Heart left ventricle (tissue), 13 donors: ENCODE measurements around the gene EHD4.

Source experiments
- POLR2A ChIP-seq, 2 donors: fragments of 450-650 bp; IDR thresholded peaks; one replicate each; pipeline ENCODE4 v1.6.1; 2017; ENCODE audit warnings: antibody characterized with exemption in 2 of 2, mild to moderate bottlenecking in 2 of 2, moderate library complexity in 2 of 2
- TF ChIP-seq, protein P1 (sequence below), 12 donors: fragments of 200-600 bp; sonication (generic) in 4 of 12; IDR thresholded peaks; one replicate each; pipeline versions ENCODE4 v1.5.0 to v1.8.0; 2018 to 2022; ENCODE audit warnings: antibody characterized with exemption in 12 of 12, mild to moderate bottlenecking in 5 of 12
- donor health status: ischemic (EF 13 %, LVEDD 7.1; RV severe dilation, severe dysfunction).
- donor health status: DM: no; HTN: yes; CAD: no.
- donor health status: DM: no; HTN: no; CAD: no.
- donor health status: ischemic (EF 25% LVEDD 6.9; RV normal size, moderate dysfunction).
- donor health status: ischemic (EF 25% LVEDD 5.7; RV mildly dilated, moderate dysfunction).
- donor health status: ischemic (EF 35%, LVEDD 5.7; RV mildly dilated, moderate dysfunction).
- donor health status: nonischemic (EF 11% LVEDD 7.7; RV severe dilation, severe dysfunction).
- donor health status: DM: yes; HTN: yes; CAD: no.
- donor health status: PGD.
- donor health status: ischemic (EF 29% LVEDD 5.4; RV normal size, mild dysfunction).
- donor health status: nonischemic (EF 23%, LVEDD 6.1; RV moderate dilation, normal function).

DNA sequence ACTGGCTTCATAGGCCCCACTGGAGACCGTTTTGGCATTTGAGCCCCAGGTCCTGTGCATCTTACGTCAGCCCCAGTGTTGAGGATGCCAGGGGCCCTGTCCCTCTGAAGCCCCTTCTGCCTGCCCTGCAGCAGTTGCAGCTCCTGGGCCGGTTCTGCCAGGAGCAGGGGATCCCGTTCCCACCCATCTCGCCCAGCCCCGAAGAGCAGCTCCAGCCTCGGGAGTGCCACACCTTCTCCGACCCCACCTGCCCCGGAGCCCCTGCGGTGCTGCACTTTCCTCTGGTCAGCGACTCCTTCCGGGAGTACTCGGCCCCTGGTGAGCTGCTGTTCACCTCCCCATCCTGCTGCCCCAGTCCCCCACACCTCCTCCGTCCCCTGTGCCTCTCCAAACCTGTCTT lies 125.2 kb downstream of the EHD4 start:
- TF ChIP-seq, protein P1, sequence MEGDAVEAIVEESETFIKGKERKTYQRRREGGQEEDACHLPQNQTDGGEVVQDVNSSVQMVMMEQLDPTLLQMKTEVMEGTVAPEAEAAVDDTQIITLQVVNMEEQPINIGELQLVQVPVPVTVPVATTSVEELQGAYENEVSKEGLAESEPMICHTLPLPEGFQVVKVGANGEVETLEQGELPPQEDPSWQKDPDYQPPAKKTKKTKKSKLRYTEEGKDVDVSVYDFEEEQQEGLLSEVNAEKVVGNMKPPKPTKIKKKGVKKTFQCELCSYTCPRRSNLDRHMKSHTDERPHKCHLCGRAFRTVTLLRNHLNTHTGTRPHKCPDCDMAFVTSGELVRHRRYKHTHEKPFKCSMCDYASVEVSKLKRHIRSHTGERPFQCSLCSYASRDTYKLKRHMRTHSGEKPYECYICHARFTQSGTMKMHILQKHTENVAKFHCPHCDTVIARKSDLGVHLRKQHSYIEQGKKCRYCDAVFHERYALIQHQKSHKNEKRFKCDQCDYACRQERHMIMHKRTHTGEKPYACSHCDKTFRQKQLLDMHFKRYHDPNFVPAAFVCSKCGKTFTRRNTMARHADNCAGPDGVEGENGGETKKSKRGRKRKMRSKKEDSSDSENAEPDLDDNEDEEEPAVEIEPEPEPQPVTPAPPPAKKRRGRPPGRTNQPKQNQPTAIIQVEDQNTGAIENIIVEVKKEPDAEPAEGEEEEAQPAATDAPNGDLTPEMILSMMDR (IDR thresholded peaks at IDR 0.05): no peak
- no peak for TF ChIP-seq POLR2A (IDR thresholded peaks at IDR 0.05)
